ENCODE results near the gene TXNRD2.
"Not testable (repeated sequence)": the region's sequence is repeated elsewhere in the genome, so short reads cannot be mapped to it uniquely, and the experiment has no call there.

TXNRD2 gene

DNA sequence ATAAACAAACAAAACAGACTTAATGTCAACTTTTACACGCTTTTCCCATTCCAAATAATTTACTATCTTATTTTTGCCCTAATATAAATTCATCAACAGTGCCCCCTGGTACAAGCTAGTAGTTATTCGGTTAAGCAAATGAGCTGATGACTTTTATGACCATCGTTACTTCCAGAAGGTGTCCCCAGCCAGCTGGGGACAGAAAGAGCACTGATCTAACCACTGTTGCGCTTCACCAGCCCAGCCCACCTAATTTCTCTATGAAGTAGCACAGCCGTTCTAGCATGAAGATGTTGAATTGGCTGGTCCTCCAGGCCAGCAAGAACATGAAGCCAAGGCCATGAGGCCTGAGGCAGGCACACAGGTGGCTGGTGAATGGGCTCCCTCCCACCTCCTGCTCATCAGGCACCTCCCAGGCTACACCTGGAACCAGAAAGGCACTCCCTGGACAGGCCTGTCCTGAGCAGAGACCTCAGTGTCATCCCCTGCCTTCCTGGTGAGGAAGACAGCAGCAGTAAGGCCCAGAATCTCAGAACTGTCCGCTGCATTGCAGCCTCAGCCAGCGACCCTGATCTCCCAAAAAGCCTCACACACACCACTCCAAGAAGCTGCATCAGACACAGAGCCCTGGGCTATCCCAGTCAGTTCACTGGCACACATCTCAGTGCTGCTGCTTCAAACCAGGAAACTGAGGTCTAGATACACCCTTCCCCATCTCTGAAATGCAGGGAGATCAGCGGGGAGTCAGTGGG lies 99.8 kb downstream of the TXNRD2 start:
- DNase-seq, result no peak

DNA sequence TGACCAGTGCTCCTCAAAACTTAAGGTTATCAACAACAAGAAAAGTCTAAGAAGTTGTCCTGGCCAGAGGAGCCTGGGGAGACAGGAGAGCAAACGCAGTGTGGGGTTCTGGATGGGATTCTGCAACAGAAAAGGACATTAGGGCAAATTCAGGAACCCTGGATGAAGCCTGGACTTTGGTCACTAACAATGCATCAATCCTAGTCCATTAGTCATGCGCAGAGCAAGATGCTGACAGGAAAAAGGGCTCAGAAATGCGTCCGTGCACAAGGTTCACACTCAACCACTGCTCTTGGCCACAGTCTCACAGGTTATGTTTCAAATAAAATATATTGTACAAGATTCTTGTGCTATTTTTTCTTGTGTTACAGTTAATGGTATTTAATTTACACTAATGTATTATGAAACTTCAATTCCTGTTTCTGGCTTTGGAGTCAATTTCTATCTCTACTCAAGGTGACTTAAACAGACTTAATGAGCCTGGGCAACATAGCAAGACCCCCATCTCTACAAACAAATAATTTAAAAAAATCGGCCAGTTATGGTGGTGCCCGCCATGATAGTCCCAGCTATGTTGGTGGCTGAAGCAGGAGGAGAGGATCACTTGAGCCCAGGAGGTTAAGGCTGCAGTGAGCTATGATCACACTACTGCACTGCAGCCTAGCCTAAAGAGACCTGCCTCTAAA lies 100.5 kb downstream of the TXNRD2 start:
- no peak for DNase-seq

- DNase-seq, result no peak
Measured at GRCh38 chr22:19840059-19840458, 101.6 kb downstream of the TXNRD2 start.

GRCh38 chr22:19837915-19838314 lies 103.7 kb downstream of the TXNRD2 start:
- DNase-seq, result no peak

DNA sequence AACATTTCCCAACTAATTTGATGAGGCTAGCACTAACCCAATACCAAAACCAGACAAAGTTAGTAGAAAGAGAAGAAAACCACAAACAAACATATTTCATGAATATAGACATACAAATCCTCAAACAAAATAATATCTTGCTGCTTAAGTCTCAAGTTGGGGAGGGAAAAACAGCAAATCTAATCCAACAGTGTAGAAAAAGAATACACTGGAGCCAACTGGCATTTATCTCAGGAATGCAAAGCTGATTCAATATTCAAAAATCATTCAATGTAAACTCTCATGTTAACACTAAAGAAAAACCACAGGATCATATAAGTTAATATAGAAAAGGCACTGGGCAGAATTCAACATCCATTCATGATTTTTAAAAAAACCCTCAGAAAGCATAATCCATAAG lies 105.1 kb downstream of the TXNRD2 start:
- DNase-seq, result no peak

DNA sequence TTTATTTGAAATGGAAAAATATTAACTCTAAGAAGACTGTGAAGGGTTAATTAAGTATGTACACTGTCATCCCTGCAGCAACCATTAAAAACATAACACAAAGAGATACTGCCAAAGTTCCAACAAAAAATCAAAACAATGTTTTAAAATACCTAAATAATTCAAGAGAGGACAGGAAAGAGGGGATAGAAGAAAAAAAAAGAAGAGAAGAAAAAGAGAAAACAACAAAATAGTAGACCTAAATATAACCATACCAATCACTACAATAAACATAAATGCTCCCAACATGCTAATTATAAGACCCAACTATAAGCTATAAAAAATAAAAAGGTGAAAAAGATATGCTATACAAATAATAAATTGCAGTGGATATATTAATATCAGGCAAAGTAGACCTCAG lies 107.0 kb downstream of the TXNRD2 start:
- no peak for DNase-seq

- DNase-seq, result not testable (repeated sequence)
Measured at GRCh38 chr22:19833327-19833726, 108.3 kb downstream of the TXNRD2 start.

GRCh38 chr22:19832476-19833108 lies 109.0 kb downstream of the TXNRD2 start:
- DNase-seq, result no peak

- not testable (repeated sequence) for DNase-seq
Measured at GRCh38 chr22:19831979-19832378, 109.6 kb downstream of the TXNRD2 start.

GRCh38 chr22:19831016-19831415 lies 110.6 kb downstream of the TXNRD2 start:
- no peak for DNase-seq

DNA sequence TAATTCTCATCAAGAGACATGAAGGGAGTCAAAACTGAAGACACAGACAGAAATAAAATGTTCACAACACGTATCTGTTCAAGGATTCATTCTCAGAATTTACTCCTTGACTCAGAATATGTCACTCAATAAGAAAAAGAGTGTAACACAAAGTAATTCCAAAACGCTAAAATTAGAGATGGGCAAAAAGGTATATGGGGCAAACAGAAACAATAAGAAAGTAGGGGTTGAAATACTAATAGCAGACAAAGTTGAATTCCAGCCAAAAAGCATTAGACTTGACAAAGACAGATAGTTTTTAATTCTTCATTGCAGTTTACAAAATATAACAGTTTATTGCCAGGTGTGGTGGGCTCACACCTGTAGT lies 113.6 kb downstream of the TXNRD2 start:
- DNase-seq, result no peak

DNA sequence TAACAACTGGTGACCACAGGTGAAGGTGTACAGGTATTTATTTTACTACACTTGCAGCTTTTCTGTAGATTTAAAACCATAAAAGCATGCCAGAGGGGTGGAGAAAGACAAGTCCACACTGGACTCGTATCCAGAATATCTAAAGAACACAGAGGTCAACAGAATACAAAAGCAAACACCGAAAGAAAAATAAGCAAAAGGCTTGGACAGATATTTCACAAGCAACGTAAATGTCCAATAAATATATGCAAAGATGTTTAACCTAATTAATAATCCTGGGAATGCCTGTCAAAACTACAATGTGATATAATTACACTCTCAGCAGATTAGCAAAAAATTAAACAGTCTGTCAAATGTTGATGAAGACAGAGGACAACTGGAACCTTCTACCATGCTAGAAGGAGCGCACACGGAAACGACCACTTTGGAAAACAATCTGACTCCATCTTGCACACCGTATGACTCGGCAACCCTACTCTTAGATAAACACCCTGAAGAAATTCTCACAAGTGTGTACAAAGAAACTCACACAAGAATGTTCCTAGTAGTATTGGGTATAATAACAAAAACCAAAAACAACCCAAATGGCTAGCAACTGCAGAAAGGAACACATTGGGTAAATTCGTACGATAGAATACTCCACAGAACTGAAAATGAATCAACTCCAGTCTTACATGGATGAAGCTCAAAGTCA lies 114.1 kb downstream of the TXNRD2 start:
- no peak for DNase-seq

GRCh38 chr22:19826619-19826950 lies 115.0 kb downstream of the TXNRD2 start:
- no peak for DNase-seq

DNA sequence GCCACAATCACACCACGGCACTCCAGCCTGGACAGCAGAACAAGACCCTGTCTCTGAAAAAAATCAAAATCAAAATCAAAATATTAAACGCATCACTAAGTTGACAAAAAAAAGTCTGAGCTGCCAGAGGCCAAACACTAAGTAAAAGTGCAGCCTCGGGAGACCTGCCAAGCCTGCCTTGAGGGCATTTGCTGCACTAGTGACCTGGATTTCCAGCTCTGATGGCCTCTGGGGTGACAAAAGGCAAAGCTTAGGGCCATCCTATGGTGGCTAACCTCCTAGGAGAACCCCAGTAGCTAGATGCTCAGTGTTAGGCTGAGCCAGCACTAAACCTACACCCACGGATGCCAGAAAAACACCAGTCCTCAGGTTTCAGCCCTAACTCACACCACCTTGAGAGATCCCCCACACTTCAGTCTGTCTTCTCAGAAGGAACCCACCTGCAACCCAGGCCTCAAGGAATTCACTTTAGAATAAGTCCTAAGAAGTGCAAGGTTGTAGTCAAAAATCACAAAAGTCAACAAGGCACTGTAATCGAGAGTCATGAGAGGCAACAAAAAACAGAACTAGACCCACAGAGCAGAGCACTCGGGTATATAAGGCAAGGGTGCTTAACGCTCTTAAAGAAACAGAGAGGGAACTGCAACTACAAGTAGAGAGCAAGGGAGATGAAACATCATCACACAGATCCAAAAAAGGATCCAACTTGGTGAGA lies 115.6 kb downstream of the TXNRD2 start:
- no peak for DNase-seq
